MM.1S (cell line): ENCODE results near the gene CLEC6A.

ENCODE experiments used
- DNase-seq: peaks from one replicate; pipeline ENCODE4 v3.0.0-alpha.2; 2015
- H2AFZ ChIP-seq: fragments of 300-600 bp; sonication (generic); 2 replicates; pipeline ENCODE4 v1.6.0; 2016; ENCODE audit warnings: antibody characterized with exemption, low read length
- H3F3A ChIP-seq: fragments of 300-600 bp; sonication (generic); 2 replicates; pipeline ENCODE4 v1.6.1; 2016; ENCODE audit warnings: mild to moderate bottlenecking, antibody characterized with exemption, low read length, moderate library complexity, mixed read lengths; ENCODE audit not compliant: insufficient read depth
- H3K27ac ChIP-seq: fragments of 300-600 bp; sonication (generic); 2 replicates; pipeline ENCODE4 v1.5.1; 2016; ENCODE audit warnings: mild to moderate bottlenecking, low read length
- H3K27me3 ChIP-seq: fragments of 300-600 bp; sonication (generic); replicated peaks from 2 replicates; pipeline ENCODE4 v1.6.0; 2016; ENCODE audit warnings: low read length; ENCODE audit not compliant: insufficient read depth
- H3K36me3 ChIP-seq: fragments of 300-600 bp; sonication (generic); replicated peaks from 2 replicates; pipeline ENCODE4 v1.6.1; 2016; ENCODE audit warnings: mild to moderate bottlenecking, low read length, mixed read lengths; ENCODE audit not compliant: insufficient read depth
- H3K4me1 ChIP-seq: fragments of 300-600 bp; sonication (generic); 2 replicates; pipeline ENCODE4 v1.6.1; 2016; ENCODE audit warnings: low read length, mixed read lengths
- H3K4me2 ChIP-seq: fragments of 300-600 bp; sonication (generic); 2 replicates; pipeline ENCODE4 v1.6.0; 2016; ENCODE audit warnings: low read depth, low read length
- H3K4me3 ChIP-seq: fragments of 300-600 bp; sonication (generic); 2 replicates; pipeline ENCODE4 v1.5.1; 2016; ENCODE audit warnings: low read length, mixed read lengths
- H3K79me2 ChIP-seq: fragments of 300-600 bp; sonication (generic); 2 replicates; pipeline ENCODE4 v1.6.1; 2016; ENCODE audit warnings: mixed run types, low read length, mixed read lengths
- H3K9ac ChIP-seq: fragments of 300-600 bp; sonication (generic); 2 replicates; pipeline ENCODE4 v1.6.1; 2016; ENCODE audit warnings: low read length, mixed read lengths
- H3K9me2 ChIP-seq: fragments of 300-600 bp; sonication (generic); replicated peaks from 2 replicates; pipeline ENCODE4 v1.6.1; 2016; ENCODE audit warnings: mild to moderate bottlenecking, low read length, mixed read lengths; ENCODE audit not compliant: insufficient read depth
- H3K9me3 ChIP-seq: fragments of 300-600 bp; sonication (generic); replicated peaks from 2 replicates; pipeline ENCODE4 v1.6.1; 2016; ENCODE audit warnings: mild to moderate bottlenecking, low read length, mixed read lengths; ENCODE audit not compliant: insufficient read depth
- H4K20me1 ChIP-seq: fragments of 300-600 bp; sonication (generic); 2 replicates; pipeline ENCODE4 v1.6.1; 2016; ENCODE audit warnings: mild to moderate bottlenecking, low read length, moderate library complexity, mixed read lengths; ENCODE audit not compliant: insufficient read depth
- CTCF ChIP-seq: fragments of 300-600 bp; sonication (generic); IDR thresholded peaks from 2 replicates; pipeline ENCODE4 v1.5.1; 2016; ENCODE audit warnings: antibody characterized with exemption, low read length, mixed read lengths
- EZH2 ChIP-seq: fragments of 300-600 bp; sonication (generic); optimal IDR thresholded peaks from 2 replicates; pipeline ENCODE3; 2017; ENCODE audit warnings: low read depth, mild to moderate bottlenecking, antibody characterized with exemption, low read length, mixed read lengths
- EZH2phosphoT487 ChIP-seq: fragments of 300-600 bp; sonication (generic); IDR thresholded peaks from 2 replicates; pipeline ENCODE4 v1.6.1; 2018; ENCODE audit warnings: antibody characterized with exemption, low read length

The CLEC6A gene

GRCh38 chr12:8482571-8483061 is 26.9 kb downstream of the CLEC6A start:
- H3K36me3 ChIP-seq: no peaks in the 10 kb centered on the region
- H3K27ac ChIP-seq: no peak overlapping the region
- no peaks in the 10 kb centered on the region for H3K9me2 ChIP-seq
- TF ChIP-seq CTCF (no peak), EZH2 (no peak), EZH2phosphoT487 (no peak)
- H3K27me3 ChIP-seq: no peaks in the 10 kb centered on the region
- H3K79me2 ChIP-seq: no peaks in the 10 kb centered on the region
- H3K9me3 ChIP-seq: no peaks in the 10 kb centered on the region
- no peak overlapping the region for H3K4me2 ChIP-seq
- no peak for DNase-seq
- H3F3A ChIP-seq: no peaks in the 10 kb centered on the region
- no peaks in the 10 kb centered on the region for H3K4me1 ChIP-seq
- H3K4me3 ChIP-seq: no peak overlapping the region
- H4K20me1 ChIP-seq: no peaks in the 10 kb centered on the region
- H2AFZ ChIP-seq: no peak overlapping the region
- no peak overlapping the region for H3K9ac ChIP-seq

GRCh38 chr12:8483079-8483478 is 27.3 kb downstream of the CLEC6A start:
- no peak for DNase-seq
- H3K9ac ChIP-seq: no peak overlapping the region
- no peaks in the 10 kb centered on the region for H3K79me2 ChIP-seq
- H4K20me1 ChIP-seq: no peaks in the 10 kb centered on the region
- no peaks in the 10 kb centered on the region for H3K9me2 ChIP-seq
- no peaks in the 10 kb centered on the region for H3F3A ChIP-seq
- no peaks in the 10 kb centered on the region for H3K9me3 ChIP-seq
- TF ChIP-seq EZH2 (no peak), CTCF (no peak), EZH2phosphoT487 (no peak)
- no peak overlapping the region for H3K27ac ChIP-seq
- no peak overlapping the region for H3K4me3 ChIP-seq
- H3K27me3 ChIP-seq: no peaks in the 10 kb centered on the region
- H3K4me2 ChIP-seq: no peak overlapping the region
- H2AFZ ChIP-seq: no peak overlapping the region
- no peaks in the 10 kb centered on the region for H3K4me1 ChIP-seq
- H3K36me3 ChIP-seq: no peaks in the 10 kb centered on the region

GRCh38 chr12:8491646-8492530 is 36.1 kb downstream of the CLEC6A start:
- Histone ChIP-seq H3K4me1 (peaks cover 12% of the 10 kb centered on the region), H3K4me3 (no peak overlapping the region), H3K27ac (no peak overlapping the region), H3K27me3 (no peaks in the 10 kb centered on the region), H3K9me2 (no peaks in the 10 kb centered on the region), H3K4me2 (no peak overlapping the region), H2AFZ (no peak overlapping the region), H3K36me3 (no peaks in the 10 kb centered on the region), H3K79me2 (no peaks in the 10 kb centered on the region), H3K9me3 (no peaks in the 10 kb centered on the region), H3K9ac (no peak overlapping the region), H4K20me1 (no peaks in the 10 kb centered on the region), H3F3A (no peaks in the 10 kb centered on the region)
- no peak for DNase-seq
- no peak for TF ChIP-seq CTCF
- no peak for TF ChIP-seq EZH2phosphoT487
- no peak for TF ChIP-seq EZH2
